Measurements from ENCODE around the gene RGS17.
"Not testable (repeated sequence)": the region's sequence is repeated elsewhere in the genome, so short reads cannot be mapped to it uniquely, and the experiment has no call there.

RGS17 gene

DNA sequence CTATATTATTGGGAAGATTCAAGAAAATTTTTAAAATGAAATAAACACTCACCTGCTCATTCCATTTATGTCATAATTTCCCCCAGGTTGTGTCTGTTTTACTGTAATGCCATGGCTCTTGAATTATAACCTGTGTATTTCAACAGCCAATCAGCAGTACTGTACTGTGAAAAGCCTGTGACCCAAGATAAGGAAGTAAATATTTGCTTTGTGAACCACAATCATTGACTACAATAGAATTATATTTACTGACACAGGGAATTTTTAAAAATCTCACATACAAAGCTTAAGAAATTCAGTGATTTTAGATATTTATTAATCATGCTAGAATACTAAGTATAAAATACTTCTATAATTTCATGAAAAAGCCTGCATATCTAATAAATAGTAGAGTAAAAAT, 6.0 kb downstream of the RGS17 start:
- DNase-seq (ENCODE audit: low read depth in 2 of 2), result no peak

- no peak for DNase-seq (ENCODE audit: low read depth in 2 of 2)
These were observed 7.3 kb downstream of the RGS17 start for GRCh38 chr6:153123801-153124200.

GRCh38 chr6:153121311-153121710, 9.8 kb downstream of the RGS17 start:
- DNase-seq (ENCODE audit: low read depth in 2 of 2), result no peak

DNA sequence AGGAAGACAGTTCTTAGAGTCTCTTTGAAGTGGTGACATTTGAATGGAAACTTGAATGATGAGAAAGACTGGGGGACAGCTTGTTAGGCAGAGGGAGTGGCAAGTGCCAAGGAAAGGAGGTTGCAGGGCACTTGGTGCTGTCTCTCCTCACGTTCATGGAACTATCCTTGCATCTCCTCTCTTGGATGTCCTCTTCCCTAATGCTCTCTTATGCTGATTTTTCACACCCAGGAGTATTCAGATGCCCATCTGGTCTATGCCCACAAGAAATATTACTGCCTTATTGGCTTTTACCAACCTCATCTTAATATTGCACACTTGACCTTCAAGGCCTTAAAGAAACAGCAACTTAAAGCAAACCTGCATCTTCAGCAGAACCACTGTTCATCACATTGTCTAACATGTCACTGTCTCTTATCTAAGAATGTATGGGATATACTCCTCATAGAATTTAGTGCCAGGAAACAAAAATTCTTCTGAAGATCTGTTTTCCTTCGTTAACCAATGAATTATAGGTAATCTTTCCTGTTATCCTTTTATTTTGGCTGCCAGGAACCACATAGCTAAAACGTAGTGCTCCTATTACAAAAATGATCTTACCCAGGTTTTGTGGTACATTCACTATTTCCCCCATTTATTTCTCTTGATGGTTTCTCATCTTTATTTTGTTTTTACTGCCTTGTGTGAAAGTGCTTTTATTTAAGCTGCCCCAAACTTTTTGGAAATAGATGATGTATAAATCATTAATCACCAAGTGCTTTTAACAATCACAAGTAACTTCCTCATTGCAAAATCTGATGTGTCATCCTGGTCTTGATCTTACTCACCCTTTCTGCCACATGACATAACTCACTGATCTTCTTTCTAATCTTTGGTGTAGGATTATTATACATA, 12.8 kb downstream of the RGS17 start:
- no peak for DNase-seq (ENCODE audit: low read depth in 2 of 2)

DNA sequence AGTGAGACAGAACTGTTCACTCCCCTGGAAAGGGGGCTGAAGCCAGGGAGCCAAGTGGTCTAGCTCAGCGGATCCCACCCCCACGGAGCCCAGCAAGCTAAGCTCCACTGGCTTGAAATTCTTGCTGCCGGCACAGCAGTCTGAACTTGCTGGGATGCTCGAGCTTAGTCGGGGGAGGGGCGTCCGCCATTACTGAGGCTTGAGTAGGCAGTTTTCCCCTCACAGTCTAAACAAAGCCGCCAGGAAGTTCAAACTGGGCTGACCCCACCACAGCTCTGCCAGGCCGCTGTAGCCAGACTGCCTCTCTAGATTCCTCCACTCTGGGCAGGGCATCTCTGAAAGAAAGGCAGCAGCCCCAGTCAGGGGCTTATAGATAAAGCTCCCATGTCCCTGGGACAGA, 20.0 kb downstream of the RGS17 start:
- not testable (repeated sequence) for DNase-seq (ENCODE audit: low read depth in 2 of 2)

GRCh38 chr6:153110612-153111011, 20.5 kb downstream of the RGS17 start:
- not testable (repeated sequence) for DNase-seq (ENCODE audit: low read depth in 2 of 2)

GRCh38 chr6:153108315-153108714, 22.8 kb downstream of the RGS17 start:
- DNase-seq (ENCODE audit: low read depth in 2 of 2), result no peak

GRCh38 chr6:153106021-153106420, 25.1 kb downstream of the RGS17 start:
- no peak for DNase-seq (ENCODE audit: low read depth in 2 of 2)

GRCh38 chr6:153104220-153104619, 26.9 kb downstream of the RGS17 start:
- DNase-seq (ENCODE audit: low read depth in 2 of 2), result no peak

DNA sequence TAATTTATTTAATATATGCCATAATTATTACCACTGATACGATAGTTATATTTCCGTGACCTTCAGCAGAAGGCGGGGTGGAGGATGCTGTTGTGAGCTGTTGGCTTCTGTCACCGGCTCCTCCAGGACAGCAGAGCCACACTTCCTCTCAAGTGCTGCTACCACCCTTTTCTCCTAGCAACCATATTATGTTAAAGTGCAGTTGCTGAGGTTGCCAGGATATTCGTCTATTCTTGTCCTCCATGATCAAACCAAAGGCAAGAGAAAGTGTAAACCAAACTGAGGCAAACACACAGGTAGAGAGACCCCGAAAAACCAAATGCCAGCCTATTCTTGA, 27.8 kb downstream of the RGS17 start:
- DNase-seq (ENCODE audit: low read depth in 2 of 2), result no peak

- no peak for DNase-seq (ENCODE audit: low read depth in 2 of 2)
These were observed 28.3 kb downstream of the RGS17 start for GRCh38 chr6:153102605-153103318.

- DNase-seq (ENCODE audit: low read depth in 2 of 2), result no peak
These were observed 29.6 kb downstream of the RGS17 start for GRCh38 chr6:153101461-153101860.

DNA sequence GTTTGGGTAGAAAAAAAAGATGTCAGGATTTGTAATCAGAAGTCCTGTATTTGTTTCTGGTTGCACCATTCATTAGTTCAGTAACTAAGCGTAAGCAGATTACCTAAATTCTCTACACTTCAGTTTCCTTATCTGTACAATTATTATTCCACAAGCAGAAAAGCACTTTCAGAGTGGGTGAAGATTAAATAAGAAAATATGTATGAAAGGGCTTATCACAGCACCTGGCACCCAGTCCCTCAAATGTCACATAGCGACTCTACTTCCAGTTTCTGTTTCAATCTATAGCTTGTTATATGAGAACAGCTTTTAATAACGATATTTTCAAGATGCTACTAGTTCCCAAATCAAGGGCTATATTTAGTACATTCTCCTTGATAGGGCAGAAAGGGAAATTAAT, 31.4 kb downstream of the RGS17 start:
- no peak for DNase-seq (ENCODE audit: low read depth in 2 of 2)

GRCh38 chr6:153096792-153097191, 34.3 kb downstream of the RGS17 start:
- DNase-seq (ENCODE audit: low read depth in 2 of 2), result no peak

DNA sequence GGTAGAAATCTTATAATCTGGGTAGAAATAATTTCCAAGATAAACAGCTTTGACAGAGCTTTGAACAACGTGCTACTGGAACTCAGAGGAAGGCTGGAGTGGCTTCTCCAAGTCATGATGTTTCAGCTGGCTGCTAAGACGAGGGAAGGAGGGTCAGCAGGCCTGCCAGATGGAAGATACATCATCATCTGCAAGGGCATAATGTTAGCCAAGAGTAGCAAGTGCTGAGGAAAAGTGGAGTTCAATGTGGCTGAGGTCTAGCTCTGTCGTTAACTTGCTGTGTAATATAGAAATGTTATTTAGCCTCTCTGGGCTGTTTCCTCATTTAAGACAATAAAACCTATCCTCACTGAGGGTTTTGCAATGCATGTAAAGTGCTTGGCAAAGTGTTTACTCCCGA, 35.1 kb downstream of the RGS17 start:
- no peak for DNase-seq (ENCODE audit: low read depth in 2 of 2)

DNA sequence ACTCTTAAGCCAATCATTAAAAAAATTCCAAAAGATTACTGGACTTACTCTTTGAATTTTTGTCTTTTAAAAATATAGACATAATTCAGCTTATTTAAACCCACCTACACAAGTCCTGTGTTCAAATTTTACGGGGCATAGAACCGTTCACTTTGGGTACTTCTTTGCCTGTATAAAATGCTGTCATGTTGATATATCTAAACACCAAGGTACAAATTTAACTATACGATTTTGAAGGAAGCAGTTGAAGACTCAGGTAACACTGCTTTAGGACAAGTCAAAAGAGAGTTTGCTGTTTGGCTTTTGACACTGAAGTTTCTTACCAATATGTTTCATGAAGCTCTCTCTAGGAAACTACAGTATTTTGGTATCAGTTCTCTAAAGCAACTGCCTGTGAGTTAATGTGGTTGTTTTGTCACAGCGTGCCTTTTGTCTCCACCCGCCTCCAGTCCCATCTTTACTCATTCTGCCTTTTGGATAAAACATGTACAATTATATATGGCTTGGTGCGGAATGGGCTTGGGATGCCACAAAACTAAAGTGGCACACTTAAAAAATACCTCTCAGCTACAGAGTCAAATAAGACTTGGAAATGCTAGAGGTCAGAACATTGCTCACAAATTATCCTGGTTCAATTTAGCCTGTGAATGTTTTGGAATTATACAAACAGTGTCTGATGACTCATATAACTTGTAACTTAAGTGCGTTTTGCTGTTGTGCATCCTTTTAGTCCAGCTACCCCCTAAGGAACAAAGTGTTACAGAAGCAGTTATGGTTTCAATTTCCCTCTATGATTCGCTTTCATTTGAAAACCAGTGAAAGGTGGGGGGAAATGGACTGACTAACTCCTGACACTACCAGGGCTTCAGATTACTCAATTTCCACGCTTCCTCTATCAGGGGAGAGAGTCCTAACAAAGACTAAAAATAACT, 38.7 kb downstream of the RGS17 start:
- no peak for DNase-seq (ENCODE audit: low read depth in 2 of 2)

- DNase-seq (ENCODE audit: low read depth in 2 of 2), result no peak
These were observed 40.7 kb downstream of the RGS17 start for GRCh38 chr6:153090241-153090930.

DNA sequence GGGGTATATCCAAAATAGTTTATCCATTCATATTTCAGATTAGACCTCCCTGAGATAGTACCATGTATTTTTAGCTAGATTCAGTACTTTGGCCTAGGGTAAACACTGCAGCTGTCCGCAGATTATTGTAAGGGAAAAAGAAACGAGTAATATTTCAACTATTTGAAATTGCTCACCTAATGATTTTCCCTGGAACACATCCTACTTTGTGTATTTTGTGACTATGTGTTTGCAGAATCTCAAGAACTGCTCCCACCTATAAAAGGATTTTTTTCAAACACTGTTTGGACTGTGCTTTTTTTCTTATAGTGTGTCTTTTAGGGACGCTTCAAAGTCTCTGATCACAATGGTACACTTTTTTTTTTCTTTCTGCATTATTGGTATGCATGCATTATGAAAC, 42.3 kb downstream of the RGS17 start:
- no peak for DNase-seq (ENCODE audit: low read depth in 2 of 2)

- DNase-seq (ENCODE audit: low read depth in 2 of 2), result no peak
These were observed 43.6 kb downstream of the RGS17 start for GRCh38 chr6:153087436-153087835.

DNA sequence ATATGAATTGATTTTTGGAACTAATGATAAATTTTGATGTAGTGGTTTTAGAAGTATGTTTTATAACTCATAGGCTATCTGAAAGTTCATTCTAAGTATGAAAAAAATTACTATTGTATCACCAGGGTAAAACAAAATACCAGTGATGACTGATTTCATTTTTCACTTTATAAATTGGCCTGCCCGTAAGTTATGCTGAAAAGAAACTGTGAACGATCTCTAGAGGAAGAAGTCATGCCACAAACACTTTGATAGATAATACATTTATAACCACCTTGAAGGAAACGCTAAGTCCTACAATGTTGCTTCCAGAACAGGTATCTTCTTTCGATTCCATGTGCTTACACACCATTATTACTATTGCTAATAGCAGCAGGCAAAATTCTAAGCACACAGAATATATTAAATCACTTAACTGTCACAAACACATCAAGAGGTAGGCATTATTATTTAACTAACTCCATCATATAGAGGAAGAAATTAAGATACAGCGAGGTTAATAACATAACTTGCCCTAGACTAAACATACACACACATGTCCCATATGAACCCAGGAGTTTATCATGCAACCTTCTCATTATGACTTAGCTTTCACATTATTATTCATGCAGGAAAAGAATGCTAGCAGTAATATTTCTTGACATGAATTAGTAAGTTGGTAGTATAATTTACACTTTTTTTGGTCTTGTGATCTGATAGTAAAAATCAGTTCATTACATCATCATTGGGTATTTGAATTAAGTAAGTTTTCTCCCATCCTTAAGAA, 44.7 kb downstream of the RGS17 start:
- no peak for DNase-seq (ENCODE audit: low read depth in 2 of 2)

GRCh38 chr6:153085239-153085638, 45.8 kb downstream of the RGS17 start:
- DNase-seq (ENCODE audit: low read depth in 2 of 2), result no peak

All from stimulated activated CD8-positive, alpha-beta memory T cell treated with anti-CD3 and anti-CD28 coated beads, Interleukin-2, amount 100 ng/mL, for 1 hour (primary cell).